ENCODE data around the gene MDFI.

DNA sequence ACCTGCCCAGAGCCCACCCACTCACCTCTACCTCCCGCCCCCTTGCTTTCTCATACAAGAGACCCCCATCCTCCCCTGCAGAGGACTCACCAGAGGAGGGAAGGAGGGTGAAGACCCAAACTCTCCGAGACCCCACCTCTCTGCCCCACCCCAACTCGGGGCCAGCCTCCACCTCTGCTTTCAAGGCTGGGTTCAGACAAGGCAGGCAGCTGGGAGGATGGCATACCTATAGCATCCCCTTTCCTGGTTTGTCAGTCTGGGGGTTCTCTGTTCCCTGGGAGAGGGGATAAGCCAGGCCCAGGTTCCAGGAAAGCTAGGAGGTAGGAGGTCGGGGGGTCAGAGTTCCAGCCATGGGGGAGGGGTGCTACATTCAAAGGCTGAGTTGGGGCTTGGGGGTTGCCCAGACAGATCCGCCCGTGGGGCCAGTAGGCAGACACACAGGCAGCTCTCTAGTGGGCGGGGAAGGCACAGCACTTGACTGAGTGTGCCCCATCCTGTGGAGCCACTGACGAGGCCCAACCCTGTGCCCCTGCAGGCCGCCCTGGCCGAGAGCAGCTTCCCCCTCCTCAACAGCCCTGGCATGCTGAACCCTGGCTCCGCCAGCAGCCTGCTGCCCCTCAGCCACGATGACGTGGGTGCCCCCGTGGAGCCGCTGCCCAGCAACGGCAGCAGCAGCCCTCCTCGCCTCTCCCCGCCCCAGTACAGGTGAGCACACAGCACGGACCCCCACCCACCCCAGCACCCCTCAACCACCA lies 40.8 kb upstream of the MDFI start:
- TF ChIP-seq, protein P1, sequence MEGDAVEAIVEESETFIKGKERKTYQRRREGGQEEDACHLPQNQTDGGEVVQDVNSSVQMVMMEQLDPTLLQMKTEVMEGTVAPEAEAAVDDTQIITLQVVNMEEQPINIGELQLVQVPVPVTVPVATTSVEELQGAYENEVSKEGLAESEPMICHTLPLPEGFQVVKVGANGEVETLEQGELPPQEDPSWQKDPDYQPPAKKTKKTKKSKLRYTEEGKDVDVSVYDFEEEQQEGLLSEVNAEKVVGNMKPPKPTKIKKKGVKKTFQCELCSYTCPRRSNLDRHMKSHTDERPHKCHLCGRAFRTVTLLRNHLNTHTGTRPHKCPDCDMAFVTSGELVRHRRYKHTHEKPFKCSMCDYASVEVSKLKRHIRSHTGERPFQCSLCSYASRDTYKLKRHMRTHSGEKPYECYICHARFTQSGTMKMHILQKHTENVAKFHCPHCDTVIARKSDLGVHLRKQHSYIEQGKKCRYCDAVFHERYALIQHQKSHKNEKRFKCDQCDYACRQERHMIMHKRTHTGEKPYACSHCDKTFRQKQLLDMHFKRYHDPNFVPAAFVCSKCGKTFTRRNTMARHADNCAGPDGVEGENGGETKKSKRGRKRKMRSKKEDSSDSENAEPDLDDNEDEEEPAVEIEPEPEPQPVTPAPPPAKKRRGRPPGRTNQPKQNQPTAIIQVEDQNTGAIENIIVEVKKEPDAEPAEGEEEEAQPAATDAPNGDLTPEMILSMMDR (IDR thresholded peaks at IDR 0.05) = no peak
- TF ChIP-seq ZFX (IDR thresholded peaks at IDR 0.05; ENCODE audit: borderline replicate concordance) = no peak
